ENCODE data around the gene TDRD12.

The TDRD12 gene

DNA sequence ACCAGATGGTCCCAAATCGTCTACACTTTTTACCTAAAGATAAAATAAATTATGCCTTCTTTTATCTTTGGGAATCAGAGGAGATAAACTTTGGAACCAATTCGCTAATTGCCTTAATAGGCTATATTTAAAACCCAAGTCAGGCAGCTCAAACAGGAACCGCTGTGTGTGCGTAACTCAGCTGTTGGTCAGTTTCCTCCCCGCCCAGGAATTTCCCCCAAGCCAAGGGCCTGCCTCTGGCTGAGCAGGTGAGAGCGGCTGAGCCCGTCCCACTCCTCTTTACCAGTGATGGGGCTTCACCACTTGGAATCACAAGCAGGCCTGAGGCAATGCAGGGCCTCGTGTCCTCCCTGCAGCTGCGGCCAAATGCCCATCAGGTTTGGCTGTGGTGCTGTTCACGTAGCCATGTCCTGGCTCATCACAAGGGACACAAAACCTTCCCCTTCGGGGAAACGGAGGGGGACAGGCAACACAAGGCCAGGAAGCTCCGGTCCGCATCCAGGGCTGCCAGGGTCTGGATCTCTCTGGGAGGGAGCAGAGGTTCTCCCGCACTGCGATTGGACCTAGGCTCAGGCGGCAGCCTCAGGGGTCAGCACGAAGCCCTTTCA lies 150.5 kb downstream of the TDRD12 start:
- FAIRE-seq = no peak

- no peak for FAIRE-seq
Observed at GRCh38 chr19:32870981-32871451, 151.4 kb downstream of the TDRD12 start.

- FAIRE-seq = no peak
Observed at GRCh38 chr19:32872391-32872790, 152.8 kb downstream of the TDRD12 start.

DNA sequence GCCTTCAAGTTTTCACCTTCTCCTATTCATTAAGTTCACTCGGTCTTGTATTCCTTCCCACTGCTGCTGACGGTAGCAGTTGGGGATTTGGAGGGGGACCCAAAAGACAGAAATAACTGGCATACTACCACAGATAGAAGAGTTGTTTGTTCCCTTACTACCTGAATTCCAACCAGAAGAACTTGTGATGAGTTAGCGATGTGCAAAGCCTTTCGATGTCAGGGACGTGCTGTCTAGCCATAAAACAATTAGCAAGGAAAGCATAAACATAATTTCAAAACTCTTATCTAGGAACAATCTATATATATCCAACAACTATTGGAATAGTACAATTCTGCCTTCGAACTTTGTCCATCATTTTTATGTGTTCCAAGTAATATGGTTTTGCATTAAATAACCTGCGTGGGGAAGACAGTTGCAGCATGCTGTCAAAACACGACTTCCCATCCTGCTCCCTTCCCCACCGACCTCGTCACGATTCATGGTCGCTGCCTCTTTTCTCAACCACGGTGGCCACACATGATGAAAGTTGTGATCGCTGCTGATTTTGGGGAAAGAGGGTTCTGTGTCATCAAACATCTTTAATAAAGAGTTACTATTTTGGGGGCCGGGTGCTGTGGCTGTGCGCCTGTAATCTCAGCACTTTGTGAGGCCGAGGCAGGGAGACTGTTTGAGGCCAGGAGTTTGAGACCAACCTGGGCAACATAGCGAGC lies 153.8 kb downstream of the TDRD12 start:
- no peak for FAIRE-seq

DNA sequence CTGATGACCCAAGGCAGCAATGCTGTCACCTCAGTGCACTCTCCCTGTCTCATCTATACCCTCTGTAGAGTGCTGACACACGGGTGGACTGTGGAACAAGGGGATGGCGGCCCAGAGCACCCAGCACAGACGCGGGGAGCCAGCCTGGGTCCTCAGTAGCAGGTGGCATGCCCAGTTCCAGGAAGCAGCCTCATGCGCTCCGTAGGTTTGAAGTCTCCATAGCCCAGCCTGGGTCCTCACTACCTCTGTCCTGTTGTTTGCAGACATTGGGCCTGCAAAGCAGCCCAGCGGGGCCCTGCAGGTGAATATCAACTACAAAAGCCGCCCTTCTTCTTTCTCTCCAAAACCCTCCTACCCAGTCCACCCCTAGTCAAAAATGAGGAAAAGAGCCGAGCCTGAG lies 155.0 kb downstream of the TDRD12 start:
- no peak for FAIRE-seq

DNA sequence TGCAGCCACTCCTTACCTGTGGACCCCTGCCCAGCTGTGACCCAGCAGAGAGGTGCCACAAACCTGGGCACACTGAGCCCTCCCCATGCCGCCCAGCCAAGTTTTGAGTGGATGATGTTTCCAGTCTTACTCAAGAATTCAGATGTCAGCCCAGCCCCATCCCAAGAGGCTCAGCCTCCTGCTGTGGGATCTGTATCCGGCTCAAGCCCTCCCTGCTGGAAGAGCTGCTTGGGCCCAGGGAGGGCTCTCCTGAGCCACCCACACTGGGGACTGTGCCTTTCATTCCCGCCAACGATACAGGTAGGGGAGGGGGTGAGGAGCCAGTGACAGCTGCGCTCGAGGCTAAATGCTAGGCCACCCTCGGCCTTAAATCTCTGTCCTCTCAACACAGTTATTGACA lies 155.9 kb downstream of the TDRD12 start:
- no peak for FAIRE-seq

DNA sequence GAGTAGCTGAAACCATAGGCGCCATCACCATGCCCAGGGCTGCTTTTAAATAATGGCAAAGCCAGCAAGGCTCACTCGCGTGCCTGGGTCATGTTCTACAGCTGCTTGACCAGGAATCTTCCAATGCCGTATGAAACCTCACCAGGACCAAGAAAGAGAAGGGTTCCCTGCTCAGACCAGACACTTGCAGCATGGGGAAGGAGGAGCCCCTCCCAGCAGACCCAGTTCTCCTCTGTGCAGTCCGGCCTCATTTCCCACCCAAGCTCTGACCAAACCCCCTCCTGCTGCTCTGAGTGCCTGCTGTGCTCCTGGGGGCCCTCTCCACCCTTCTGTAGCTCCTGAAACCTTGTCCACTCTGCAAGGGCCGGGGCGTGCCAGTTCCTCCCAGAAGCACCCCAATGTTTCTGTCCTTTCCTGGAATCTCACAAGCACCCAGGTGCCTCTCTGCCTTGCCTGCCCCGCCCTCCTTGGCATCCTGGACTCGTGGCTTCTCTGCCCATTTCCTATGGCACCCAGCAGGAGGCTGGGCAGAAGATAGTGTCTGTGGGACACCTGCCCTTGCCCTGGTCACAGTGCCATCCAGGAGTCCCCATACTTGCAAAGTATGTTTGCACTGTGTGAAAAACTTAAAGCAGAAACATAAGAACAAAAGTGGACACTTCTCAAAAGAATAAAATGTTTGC lies 156.8 kb downstream of the TDRD12 start:
- no peak for FAIRE-seq

DNA sequence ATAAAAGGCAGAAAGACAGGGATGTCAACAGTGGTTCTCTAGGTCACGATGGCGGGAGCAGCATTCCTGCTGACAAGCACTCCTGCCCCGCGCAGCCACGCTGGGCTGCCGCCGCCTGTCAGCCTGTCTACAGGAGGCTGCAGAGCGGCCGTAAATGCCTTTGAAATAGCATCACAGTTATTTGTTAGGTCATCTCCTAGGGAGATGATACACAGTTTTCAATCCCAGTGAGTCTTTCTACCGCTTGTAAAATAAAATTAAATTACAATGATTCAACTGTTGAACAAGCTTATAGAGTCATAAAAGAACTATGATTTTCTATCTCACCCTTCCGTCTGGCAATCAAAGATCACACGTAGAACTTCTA lies 157.3 kb downstream of the TDRD12 start:
- no peak for FAIRE-seq
